GM18498 (cell line): ENCODE data around the gene ACBD7.

Experiments
- ATAC-seq: cut with Tn5 transposase; IDR thresholded peaks from one replicate; pipeline ENCODE4 v1.9.1; 2021; ENCODE audit warnings: mild to moderate bottlenecking, moderate library complexity; ENCODE audit not compliant: unreplicated experiment

The ACBD7 gene

GRCh38 chr10:15027741-15028140 is 60.8 kb downstream of the ACBD7 start:
- ATAC-seq = no peak
